LNCaP clone FGC (cell line): Measurements from ENCODE around the gene YWHAE.

Experiments
- DNase-seq: peaks from one replicate; pipeline ENCODE4 v3.0.0-alpha.2; 2011; ENCODE audit warnings: low read depth
- H3K4me3 ChIP-seq: 2 replicates; pipeline ENCODE4 v1.5.1; 2011; ENCODE audit warnings: mild to moderate bottlenecking, low read depth, low read length, control low read depth
- CTCF ChIP-seq: IDR thresholded peaks from 2 replicates; pipeline ENCODE4 v1.5.1; 2012; ENCODE audit warnings: mild to moderate bottlenecking; ENCODE audit not compliant: control insufficient read depth, insufficient read depth; ENCODE audit errors: extremely low read depth

The YWHAE gene

GRCh38 chr17:1324201-1324771 lies 75.7 kb downstream of the YWHAE start:
- no peak for DNase-seq
- TF ChIP-seq CTCF: no peak
- H3K4me3 ChIP-seq: no peak overlapping the region

- TF ChIP-seq CTCF: no peak
- H3K4me3 ChIP-seq: no peak overlapping the region
- no peak for DNase-seq
These were observed 76.7 kb downstream of the YWHAE start for GRCh38 chr17:1323336-1323735.

- no peak for TF ChIP-seq CTCF
- no peak overlapping the region for H3K4me3 ChIP-seq
- no peak for DNase-seq
These were observed 77.5 kb downstream of the YWHAE start for GRCh38 chr17:1322480-1322879.

- TF ChIP-seq CTCF: no peak
- no peak overlapping the region for H3K4me3 ChIP-seq
- DNase-seq: no peak
These were observed 78.0 kb downstream of the YWHAE start for GRCh38 chr17:1322014-1322428.

- H3K4me3 ChIP-seq: no peak overlapping the region
- no peak for DNase-seq
- TF ChIP-seq CTCF: no peak
These were observed 84.1 kb downstream of the YWHAE start for GRCh38 chr17:1315891-1316403.

- no peak for DNase-seq
- TF ChIP-seq CTCF: no peak
- H3K4me3 ChIP-seq: no peak overlapping the region
These were observed 84.6 kb downstream of the YWHAE start for GRCh38 chr17:1315409-1315808.
